PC-3 (cell line): ENCODE results near the gene LOXHD1. TPM values are rescaled to one million over a fixed set of nuclear protein-coding genes. Genes with fewer than 3 reads are reported as not detected.

Experiments
- ATAC-seq: fragments of 200-7000 bp; cut with Tn5 transposase; 2 replicates; pipeline ENCODE4 v1.9.1; 2020; ENCODE audit warnings: mild to moderate bottlenecking, moderate library complexity
- BruUV-seq: library from RNA; stranded (reverse); fragments of 400-500 nt; replicated peaks from 2 replicates; lab custom pipeline; 2021; lab: Mats Ljungman, UMichigan
- CTCF ChIA-PET: fragments of 300-600 bp; sonication (Branson Sonifier 250); formaldehyde crosslinking; loops from one replicate; lab custom pipeline; 2022; ENCODE audit warnings: antibody characterized with exemption; lab: Charles Lee
- POLR2A ChIA-PET: fragments of 300-600 bp; sonication (Branson Sonifier 250); formaldehyde crosslinking; loops from one replicate; lab custom pipeline; 2022; ENCODE audit warnings: antibody characterized with exemption; ENCODE audit not compliant: unreplicated experiment; lab: Charles Lee
- DNase-seq: peaks from one replicate; pipeline ENCODE4 v3.0.0-alpha.2; 2015
- H2AFZ ChIP-seq: fragments of 300-600 bp; sonication (generic); 2 replicates; pipeline ENCODE4 v1.6.0; 2016; ENCODE audit warnings: antibody characterized with exemption, low read length
- H3F3A ChIP-seq: fragments of 300-600 bp; sonication (generic); one replicate; pipeline ENCODE4 v1.6.0; 2017; ENCODE audit warnings: antibody characterized with exemption, low read length, control low read depth, mild to moderate bottlenecking; ENCODE audit not compliant: unreplicated experiment
- H3K27ac ChIP-seq: fragments of 300-600 bp; sonication (generic); 2 replicates; pipeline ENCODE4 v1.5.1; 2016; ENCODE audit warnings: mild to moderate bottlenecking, low read length
- H3K27me3 ChIP-seq: fragments of 300-600 bp; sonication (generic); 2 replicates; pipeline ENCODE4 v1.6.1; 2016; ENCODE audit warnings: low read length, mixed read lengths
- H3K36me3 ChIP-seq: fragments of 300-600 bp; sonication (generic); 2 replicates; pipeline ENCODE4 v1.6.1; 2016; ENCODE audit warnings: low read depth, mixed run types, low read length, mixed read lengths
- H3K4me1 ChIP-seq: fragments of 300-600 bp; sonication (generic); 2 replicates; pipeline ENCODE4 v1.5.1; 2016; ENCODE audit warnings: low read length; ENCODE audit not compliant: insufficient read depth
- H3K4me2 ChIP-seq: fragments of 300-600 bp; sonication (generic); 2 replicates; pipeline ENCODE4 v1.6.0; 2016; ENCODE audit warnings: low read length
- H3K4me3 ChIP-seq: fragments of 300-600 bp; sonication (generic); 2 replicates; pipeline ENCODE4 v1.5.1; 2016; ENCODE audit warnings: mild to moderate bottlenecking, low read length, mixed read lengths
- H3K79me2 ChIP-seq: fragments of 300-600 bp; sonication (generic); 2 replicates; pipeline ENCODE4 v1.6.1; 2017; ENCODE audit warnings: low read length, mixed read lengths
- H3K9ac ChIP-seq: fragments of 300-600 bp; sonication (generic); 2 replicates; pipeline ENCODE4 v1.6.0; 2016; ENCODE audit warnings: mild to moderate bottlenecking, low read length
- H3K9me2 ChIP-seq: fragments of 300-600 bp; sonication (generic); replicated peaks from 2 replicates; pipeline ENCODE4 v1.6.1; 2016; ENCODE audit warnings: mixed run types, low read length, mixed read lengths
- H3K9me3 ChIP-seq: fragments of 300-600 bp; sonication (generic); 2 replicates; pipeline ENCODE4 v1.6.1; 2016; ENCODE audit warnings: low read length, mixed read lengths
- H4K20me1 ChIP-seq: fragments of 300-600 bp; sonication (generic); 2 replicates; pipeline ENCODE4 v1.6.1; 2016; ENCODE audit warnings: low read length, mixed read lengths
- CTCF ChIP-seq: fragments of 300-600 bp; sonication (generic); conservative IDR thresholded peaks from 2 replicates; pipeline ENCODE4 v1.5.1; 2017; ENCODE audit warnings: antibody characterized with exemption, low read depth, mild to moderate bottlenecking, low read length
- EZH2 ChIP-seq: fragments of 300-600 bp; sonication (generic); IDR thresholded peaks from one replicate; pipeline ENCODE4 v1.6.1; 2017; ENCODE audit warnings: antibody characterized with exemption, mild to moderate bottlenecking, low read length; ENCODE audit not compliant: unreplicated experiment
- EZH2phosphoT487 ChIP-seq: fragments of 300-600 bp; sonication (generic); IDR thresholded peaks from 2 replicates; pipeline ENCODE4 v1.6.1; 2018; ENCODE audit warnings: mild to moderate bottlenecking, antibody characterized with exemption, low read length, borderline replicate concordance
- intact Hi-C: fragments of 100-400 bp; cut with micrococcal nuclease; formaldehyde crosslinking; loops from 2 replicates; pipeline ENCODE4 v1.9.0; 2023
- total RNA-seq: library from RNA; depleted of rRNA; stranded (reverse); fragments of >200 nt; gene quantifications from 2 replicates; pipeline ENCODE4 v1.2.3, GENCODE V29; 2014

Gene LOXHD1
- total RNA-seq, 1 experiment from 2014 or later: not detected

GRCh38 chr18:46563317-46563716, 93.7 kb downstream of the LOXHD1 start:
- ChIA-PET CTCF (no interaction called here), POLR2A (no interaction called here)
- no TSS peak for BruUV-seq

GRCh38 chr18:46562674-46563192, 94.3 kb downstream of the LOXHD1 start:
- ChIA-PET CTCF (no interaction called here), POLR2A (no interaction called here)
- H3K27me3 ChIP-seq: no peaks in the 10 kb centered on the region
- no peaks in the 10 kb centered on the region for H3K79me2 ChIP-seq
- no peaks in the 10 kb centered on the region for H3K9me2 ChIP-seq
- DNase-seq (no peak), ATAC-seq (no peak)
- TF ChIP-seq EZH2phosphoT487: no peak
- TF ChIP-seq CTCF: no peak
- no peak for TF ChIP-seq EZH2
- BruUV-seq: no TSS peak
- H3K36me3 ChIP-seq: no peaks in the 10 kb centered on the region
- H3K9ac ChIP-seq: no peak overlapping the region
- no peaks in the 10 kb centered on the region for H3K9me3 ChIP-seq
- H3K4me2 ChIP-seq: no peak overlapping the region
- intact Hi-C loops: no loop called here
- no peaks in the 10 kb centered on the region for H4K20me1 ChIP-seq
- H3K4me3 ChIP-seq: no peak overlapping the region
- H3K4me1 ChIP-seq: no peaks in the 10 kb centered on the region
- H3K27ac ChIP-seq: no peak overlapping the region
- H3F3A ChIP-seq: no peaks in the 10 kb centered on the region
- no peak overlapping the region for H2AFZ ChIP-seq

More at GRCh38 chr18:46563317-46563716, 93.7 kb downstream of the LOXHD1 start:
- H2AFZ ChIP-seq: no peak overlapping the region
- H3K9me2 ChIP-seq: no peaks in the 10 kb centered on the region
- H3K79me2 ChIP-seq: no peaks in the 10 kb centered on the region
- H3K4me3 ChIP-seq: no peak overlapping the region
- intact Hi-C loops: no loop called here
- H3F3A ChIP-seq: no peaks in the 10 kb centered on the region
- H3K4me2 ChIP-seq: no peak overlapping the region
- no peak overlapping the region for H3K9ac ChIP-seq
- no peaks in the 10 kb centered on the region for H3K4me1 ChIP-seq
- no peak for ATAC-seq
- no peak for TF ChIP-seq EZH2
- TF ChIP-seq CTCF: no peak
- TF ChIP-seq EZH2phosphoT487: no peak
- H3K27me3 ChIP-seq: no peaks in the 10 kb centered on the region
- no peaks in the 10 kb centered on the region for H3K9me3 ChIP-seq
- no peaks in the 10 kb centered on the region for H3K36me3 ChIP-seq
- H3K27ac ChIP-seq: no peak overlapping the region
- DNase-seq: no peak
- no peaks in the 10 kb centered on the region for H4K20me1 ChIP-seq

GRCh38 chr18:46560671-46561045, 96.4 kb downstream of the LOXHD1 start:
- CTCF ChIA-PET: no interaction called here

More at GRCh38 chr18:46560671-46561045, 96.4 kb downstream of the LOXHD1 start:
- H3K9me3 ChIP-seq: no peaks in the 10 kb centered on the region
- H3K27me3 ChIP-seq: no peaks in the 10 kb centered on the region
- ATAC-seq: no peak
- intact Hi-C loops: no loop called here
- no peak overlapping the region for H3K27ac ChIP-seq
- H3K4me3 ChIP-seq: no peak overlapping the region
- H2AFZ ChIP-seq: no peak overlapping the region
- no peak overlapping the region for H3K9ac ChIP-seq
- BruUV-seq: no TSS peak
- H3K79me2 ChIP-seq: no peaks in the 10 kb centered on the region
- H3K36me3 ChIP-seq: no peaks in the 10 kb centered on the region
- no peaks in the 10 kb centered on the region for H4K20me1 ChIP-seq
- no peaks in the 10 kb centered on the region for H3F3A ChIP-seq
- H3K4me2 ChIP-seq: no peak overlapping the region
- POLR2A ChIA-PET: no interaction called here
- H3K9me2 ChIP-seq: no peaks in the 10 kb centered on the region
- no peaks in the 10 kb centered on the region for H3K4me1 ChIP-seq
- no peak for DNase-seq
- TF ChIP-seq EZH2 (no peak), EZH2phosphoT487 (no peak)
